Measurements from ENCODE around the gene NRN1L.

GRCh38 chr16:67930678-67931211 lies 46.1 kb downstream of the NRN1L start:
- TF ChIP-seq CTCF (conservative IDR thresholded peaks at IDR 0.05 in 1 of 2, IDR thresholded peaks at IDR 0.05 in 1 of 2; ENCODE audit: low read depth in 1 of 2, low read length in 2 of 2) (no peak), EZH2 (IDR thresholded peaks at IDR 0.05; ENCODE audit: low read length, missing control alignments) (no peak)
